ENCODE data around the gene UBE2I. TPM values are rescaled to one million over a fixed set of nuclear protein-coding genes. Genes with fewer than 3 reads are reported as not detected.

UBE2I gene
- total and polyA plus RNA-seq, 12 donors, result 50.7 to 203 (median 89.2) TPM

DNA sequence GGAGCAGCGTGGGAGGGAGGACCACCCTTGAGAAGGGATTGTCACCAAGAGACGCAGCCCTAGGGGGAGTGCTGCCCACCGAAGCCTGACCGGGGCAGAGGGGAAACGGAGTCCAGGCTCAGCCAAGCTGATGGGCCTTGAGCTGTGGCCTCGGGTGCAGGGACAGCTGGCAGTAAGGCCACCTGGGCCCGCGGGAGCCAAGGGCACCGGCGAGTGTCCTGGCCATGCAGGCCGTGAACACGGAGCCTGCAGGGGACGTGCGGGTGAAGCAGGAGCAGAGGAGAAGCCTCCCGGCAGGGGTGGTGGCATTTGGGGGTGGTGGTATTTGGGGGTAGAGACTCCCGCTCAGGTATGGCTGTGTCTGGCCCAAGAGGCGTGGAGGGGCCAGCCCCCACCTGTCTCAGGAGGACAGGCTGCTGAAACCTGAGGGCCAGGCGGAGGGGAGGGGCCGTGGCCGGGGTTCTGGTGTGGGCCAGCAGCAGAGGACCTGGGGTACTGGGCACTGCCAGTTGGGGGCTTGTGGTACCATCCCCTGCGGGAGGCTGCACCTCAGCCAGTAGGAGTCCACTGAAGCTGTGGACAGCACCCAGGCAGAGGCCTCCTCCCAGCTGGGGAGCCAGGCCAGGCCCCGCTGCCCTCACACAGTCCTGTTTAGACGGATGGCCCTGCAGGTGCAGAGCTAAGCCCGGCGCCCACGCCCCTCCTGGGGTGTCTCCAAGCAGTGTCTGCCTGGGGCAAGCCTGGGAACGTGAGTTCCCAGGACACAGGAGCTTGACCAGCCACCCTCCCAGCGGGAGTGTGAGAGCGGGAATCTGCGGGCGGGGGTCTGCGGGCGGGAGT is 46.8 kb downstream of the UBE2I start:
- peak in 4 of 7 donors; percentile 40 to 60 (median 60) for DNase-seq
- TF ChIP-seq POLR2A (IDR thresholded peaks at IDR 0.05), result no peak
- TF ChIP-seq, protein P1, sequence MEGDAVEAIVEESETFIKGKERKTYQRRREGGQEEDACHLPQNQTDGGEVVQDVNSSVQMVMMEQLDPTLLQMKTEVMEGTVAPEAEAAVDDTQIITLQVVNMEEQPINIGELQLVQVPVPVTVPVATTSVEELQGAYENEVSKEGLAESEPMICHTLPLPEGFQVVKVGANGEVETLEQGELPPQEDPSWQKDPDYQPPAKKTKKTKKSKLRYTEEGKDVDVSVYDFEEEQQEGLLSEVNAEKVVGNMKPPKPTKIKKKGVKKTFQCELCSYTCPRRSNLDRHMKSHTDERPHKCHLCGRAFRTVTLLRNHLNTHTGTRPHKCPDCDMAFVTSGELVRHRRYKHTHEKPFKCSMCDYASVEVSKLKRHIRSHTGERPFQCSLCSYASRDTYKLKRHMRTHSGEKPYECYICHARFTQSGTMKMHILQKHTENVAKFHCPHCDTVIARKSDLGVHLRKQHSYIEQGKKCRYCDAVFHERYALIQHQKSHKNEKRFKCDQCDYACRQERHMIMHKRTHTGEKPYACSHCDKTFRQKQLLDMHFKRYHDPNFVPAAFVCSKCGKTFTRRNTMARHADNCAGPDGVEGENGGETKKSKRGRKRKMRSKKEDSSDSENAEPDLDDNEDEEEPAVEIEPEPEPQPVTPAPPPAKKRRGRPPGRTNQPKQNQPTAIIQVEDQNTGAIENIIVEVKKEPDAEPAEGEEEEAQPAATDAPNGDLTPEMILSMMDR (IDR thresholded peaks at IDR 0.05), result no peak
- H3K27ac ChIP-seq, result peak overlapping the region; percentile 86 to 98 (median 95)
- intact Hi-C loops (cut with DNase I), result no loop called here
- H3K36me3 ChIP-seq (replicated peaks in 1 of 2), result peaks cover 0 to 7% of the 10 kb centered on the region in 2 donors
- no peaks in the 10 kb centered on the region for H3K9me3 ChIP-seq (replicated peaks in 1 of 3)
- peak overlapping the region in 1 of 4 donors; percentile 31 for H3K4me3 ChIP-seq
- WGBS, 4 donors, result 41 to 55% (median 51%) methylated on average over 12 to 33 of the region's 33 CpGs
- H3K4me1 ChIP-seq (replicated peaks in 1 of 2), result peaks cover 52 to 55% of the 10 kb centered on the region in 2 donors
- H3K27me3 ChIP-seq, result no peaks in the 10 kb centered on the region

DNA sequence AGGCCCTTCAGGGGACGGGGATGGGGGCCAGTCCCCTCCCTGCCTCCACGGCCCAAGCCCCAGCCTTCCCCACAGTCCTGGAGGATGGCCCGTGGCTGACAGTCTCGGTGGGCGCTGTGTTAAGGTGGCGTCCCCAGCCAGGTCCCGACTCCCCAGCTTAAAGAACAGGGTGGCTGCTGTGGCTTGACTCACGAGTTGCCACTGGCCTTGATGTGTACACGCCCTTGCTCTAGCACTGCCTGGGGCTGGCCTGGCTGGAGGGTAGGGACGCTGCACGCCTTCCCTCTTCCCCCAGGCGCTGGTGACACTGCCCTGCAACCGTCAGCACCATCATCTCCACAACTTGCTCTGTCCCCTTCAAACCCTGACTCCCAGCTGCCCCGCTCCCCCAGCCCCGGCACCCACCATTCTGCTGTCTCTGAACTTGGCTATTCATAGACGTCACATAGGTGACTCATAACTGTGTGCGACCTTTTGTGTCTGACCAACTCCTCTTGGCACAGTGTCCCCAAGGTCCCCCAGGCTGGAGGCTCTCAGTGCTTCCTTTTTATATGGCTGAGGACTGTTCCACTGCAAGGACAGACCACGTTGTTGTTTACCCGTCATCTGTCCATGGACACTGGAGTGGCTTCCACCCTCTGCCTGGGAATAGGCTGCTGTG is 48.6 kb downstream of the UBE2I start:
- H3K4me3 ChIP-seq, result peak overlapping the region in 1 of 4 donors; percentile 8
- WGBS, 4 donors, result 42 to 49% (median 45%) methylated on average over 11 to 19 of the region's 19 CpGs
- no peaks in the 10 kb centered on the region for H3K9me3 ChIP-seq (replicated peaks in 1 of 3)
- H3K36me3 ChIP-seq (replicated peaks in 1 of 2), result peaks cover 0 to 23% of the 10 kb centered on the region in 2 donors
- intact Hi-C loops (cut with DNase I), result no loop called here
- H3K27me3 ChIP-seq, result no peaks in the 10 kb centered on the region
- DNase-seq, result peak; percentile 88 to 96 (median 94)
- peak overlapping the region; percentile 86 to 98 (median 95) for H3K27ac ChIP-seq
- TF ChIP-seq, protein P1 (IDR thresholded peaks at IDR 0.05), result no peak
- TF ChIP-seq POLR2A (IDR thresholded peaks at IDR 0.05), result peak; percentile 34 to 73
- peaks cover 46% of the 10 kb centered on the region in 2 donors for H3K4me1 ChIP-seq (replicated peaks in 1 of 2)

DNA sequence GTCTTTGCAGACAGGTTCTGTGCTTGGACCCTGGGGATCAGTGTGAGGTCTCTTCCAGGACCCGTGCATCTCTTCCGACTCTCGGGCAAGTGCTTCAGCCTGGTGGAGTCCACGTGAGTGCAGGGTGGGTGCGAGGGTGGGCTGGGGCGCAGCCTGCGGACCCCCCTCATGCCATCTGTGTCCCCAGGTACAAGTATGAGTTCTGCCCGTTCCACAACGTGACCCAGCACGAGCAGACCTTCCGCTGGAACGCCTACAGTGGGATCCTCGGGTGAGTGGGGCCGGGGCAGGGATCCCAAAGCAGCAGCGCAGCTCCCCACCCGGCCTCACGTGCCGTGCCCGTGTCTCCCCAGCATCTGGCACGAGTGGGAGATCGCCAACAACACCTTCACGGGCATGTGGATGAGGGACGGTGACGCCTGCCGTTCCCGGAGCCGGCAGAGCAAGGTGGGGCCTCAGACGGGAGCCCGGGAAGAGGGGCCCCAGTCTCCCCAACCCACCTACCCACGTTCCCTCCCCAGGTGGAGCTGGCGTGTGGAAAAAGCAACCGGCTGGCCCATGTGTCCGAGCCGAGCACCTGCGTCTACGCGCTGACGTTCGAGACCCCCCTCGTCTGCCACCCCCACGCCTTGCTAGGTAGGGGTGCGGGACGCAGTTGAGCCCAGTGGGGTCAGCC is 52.4 kb downstream of the UBE2I start:
- Histone ChIP-seq H3K27ac (peak overlapping the region in 2 of 5 donors; percentile 18 to 82), H3K4me1 (replicated peaks in 1 of 2) (peaks cover 23 to 28% of the 10 kb centered on the region in 2 donors), H3K4me3 (no peak overlapping the region), H3K36me3 (replicated peaks in 1 of 2) (peaks cover 0 to 59% of the 10 kb centered on the region in 2 donors), H3K9me3 (replicated peaks in 1 of 3) (no peaks in the 10 kb centered on the region), H3K27me3 (no peaks in the 10 kb centered on the region)
- 91 to 93% (median 92%) methylated on average over 28 to 43 of the region's 43 CpGs for WGBS, 4 donors
- peak in 1 of 7 donors; percentile 29 for DNase-seq
- intact Hi-C loops (cut with DNase I), result loop anchor here in 1 of 2 donors (10.0 kb wide), 1 partner anchor 53 kb away; the partner anchor contains the start of gene UNKL
- TF ChIP-seq, protein P1 (IDR thresholded peaks at IDR 0.05), result no peak
- TF ChIP-seq POLR2A (IDR thresholded peaks at IDR 0.05), result no peak

All from adrenal gland (tissue), 12 donors.